Measurements from ENCODE around the gene TMEM35B.

DNA sequence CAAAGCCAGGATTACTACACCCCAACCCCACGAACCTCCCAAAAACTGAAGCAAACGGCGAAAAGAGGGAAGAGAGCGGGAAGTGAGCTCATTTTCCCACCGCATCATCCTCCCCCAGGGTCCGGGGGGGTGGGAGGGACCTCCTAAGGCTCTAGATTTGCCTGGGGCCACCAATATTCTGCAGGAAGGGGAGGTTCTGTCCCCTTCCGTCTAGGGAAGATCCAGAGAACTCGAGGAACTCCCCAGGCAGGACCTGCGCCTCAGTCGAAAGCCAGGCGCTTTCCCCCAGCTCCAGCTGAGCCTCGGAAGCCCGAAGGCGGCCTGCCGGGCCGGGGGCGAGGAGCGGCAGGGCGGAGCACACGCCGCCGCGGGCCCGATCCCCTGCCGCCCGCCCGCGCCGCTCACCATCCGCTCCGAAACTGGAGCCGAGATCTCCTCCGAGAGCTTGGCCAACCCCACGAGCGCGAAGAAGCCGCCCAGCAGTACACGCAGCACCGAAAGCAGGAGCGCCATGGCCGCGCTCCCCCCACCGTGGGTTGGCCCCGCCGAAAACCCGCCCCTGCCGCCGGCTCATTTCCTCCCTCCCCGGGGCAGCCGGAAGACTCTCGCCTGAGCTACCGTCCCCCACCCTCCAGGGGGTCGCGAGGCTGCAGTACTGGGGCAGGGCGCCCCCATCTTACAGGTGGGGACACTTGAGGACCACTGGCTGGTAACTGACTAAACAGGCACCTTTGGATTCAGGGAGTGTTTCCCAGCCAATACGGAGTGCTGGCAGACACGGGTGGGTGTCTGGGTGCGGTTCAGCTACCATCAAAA, at the start of gene TMEM35B:
- TF ChIP-seq, protein P1, sequence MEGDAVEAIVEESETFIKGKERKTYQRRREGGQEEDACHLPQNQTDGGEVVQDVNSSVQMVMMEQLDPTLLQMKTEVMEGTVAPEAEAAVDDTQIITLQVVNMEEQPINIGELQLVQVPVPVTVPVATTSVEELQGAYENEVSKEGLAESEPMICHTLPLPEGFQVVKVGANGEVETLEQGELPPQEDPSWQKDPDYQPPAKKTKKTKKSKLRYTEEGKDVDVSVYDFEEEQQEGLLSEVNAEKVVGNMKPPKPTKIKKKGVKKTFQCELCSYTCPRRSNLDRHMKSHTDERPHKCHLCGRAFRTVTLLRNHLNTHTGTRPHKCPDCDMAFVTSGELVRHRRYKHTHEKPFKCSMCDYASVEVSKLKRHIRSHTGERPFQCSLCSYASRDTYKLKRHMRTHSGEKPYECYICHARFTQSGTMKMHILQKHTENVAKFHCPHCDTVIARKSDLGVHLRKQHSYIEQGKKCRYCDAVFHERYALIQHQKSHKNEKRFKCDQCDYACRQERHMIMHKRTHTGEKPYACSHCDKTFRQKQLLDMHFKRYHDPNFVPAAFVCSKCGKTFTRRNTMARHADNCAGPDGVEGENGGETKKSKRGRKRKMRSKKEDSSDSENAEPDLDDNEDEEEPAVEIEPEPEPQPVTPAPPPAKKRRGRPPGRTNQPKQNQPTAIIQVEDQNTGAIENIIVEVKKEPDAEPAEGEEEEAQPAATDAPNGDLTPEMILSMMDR (conservative IDR thresholded peaks at IDR 0.05; ENCODE audit: low read depth, low read length): no peak
- TF ChIP-seq EZH2phosphoT487 (IDR thresholded peaks at IDR 0.05; ENCODE audit: borderline replicate concordance, low read length): no peak

Measured in PC-3 (cell line).